DOHH2 (cell line): ENCODE data around the gene LENG9.

Source experiments
- CTCF ChIP-seq: fragments of 200-600 bp; sonication (generic); IDR thresholded peaks from one replicate; pipeline ENCODE4 v1.5.1; 2014; ENCODE audit warnings: antibody characterized with exemption, mild to moderate bottlenecking, low read depth, low read length; ENCODE audit not compliant: poor library complexity, severe bottlenecking
- EZH2phosphoT487 ChIP-seq: fragments of 200-600 bp; sonication (generic); IDR thresholded peaks from 2 replicates; pipeline ENCODE4 v1.6.1; 2017; ENCODE audit warnings: borderline replicate concordance, mild to moderate bottlenecking, antibody characterized with exemption, low read length, moderate library complexity, mixed read lengths

- TF ChIP-seq CTCF (no peak), EZH2phosphoT487 (no peak)
Measured at GRCh38 chr19:54432144-54432738, 31.3 kb downstream of the LENG9 start.
